OCI-LY1 (cell line): ENCODE data around the gene HPCAL1.

Source experiments
- H2AFZ ChIP-seq: fragments of 200-600 bp; sonication (generic), shearing (Covaris generic); 2 replicates; pipeline ENCODE4 v1.6.0; 2014; ENCODE audit warnings: antibody characterized with exemption, mild to moderate bottlenecking, low read length
- H3F3A ChIP-seq: fragments of 200-600 bp; sonication (generic), shearing (Covaris generic); 2 replicates; pipeline ENCODE4 v1.6.0; 2014; ENCODE audit warnings: mild to moderate bottlenecking, antibody characterized with exemption, low read length, moderate library complexity; ENCODE audit not compliant: insufficient read depth
- H3K27ac ChIP-seq: fragments of 200-600 bp; sonication (generic); 2 replicates; pipeline ENCODE4 v1.5.1; 2014; ENCODE audit warnings: low read length, mixed run types, mild to moderate bottlenecking, low read depth; ENCODE audit not compliant: poor library complexity, severe bottlenecking
- H3K27me3 ChIP-seq: fragments of 200-600 bp; sonication (generic); 2 replicates; pipeline ENCODE4 v1.6.0; 2014; ENCODE audit warnings: antibody characterized with exemption, mild to moderate bottlenecking, low read length, moderate library complexity; ENCODE audit not compliant: insufficient read depth
- H3K36me3 ChIP-seq: fragments of 200-600 bp; sonication (generic); 2 replicates; pipeline ENCODE4 v1.6.1; 2014; ENCODE audit warnings: mild to moderate bottlenecking, antibody characterized with exemption, low read length, moderate library complexity, mixed read lengths; ENCODE audit not compliant: insufficient read depth
- H3K4me1 ChIP-seq: fragments of 200-600 bp; sonication (generic); 2 replicates; pipeline ENCODE4 v1.5.1; 2014; ENCODE audit warnings: mild to moderate bottlenecking, low read length, moderate library complexity; ENCODE audit not compliant: insufficient read depth, severe bottlenecking
- H3K4me2 ChIP-seq: fragments of 200-600 bp; sonication (generic), shearing (Covaris generic); 2 replicates; pipeline ENCODE4 v1.6.1; 2014; ENCODE audit warnings: low read length
- H3K4me3 ChIP-seq: fragments of 200-600 bp; sonication (generic); 2 replicates; pipeline ENCODE4 v1.5.1; 2014; ENCODE audit warnings: low read length, low read depth, mild to moderate bottlenecking, mixed read lengths; ENCODE audit not compliant: poor library complexity, severe bottlenecking
- H3K79me2 ChIP-seq: fragments of 200-600 bp; shearing (Covaris generic); 2 replicates; pipeline ENCODE4 v1.6.1; 2016; ENCODE audit warnings: mixed run types, low read length, mixed read lengths; ENCODE audit not compliant: insufficient read depth
- H3K9ac ChIP-seq: fragments of 200-600 bp; sonication (generic), shearing (Covaris generic); 2 replicates; pipeline ENCODE4 v1.6.1; 2014; ENCODE audit warnings: mild to moderate bottlenecking, low read length, mixed read lengths
- H3K9me2 ChIP-seq: fragments of 200-600 bp; sonication (generic), shearing (Covaris generic); 2 replicates; pipeline ENCODE4 v1.6.1; 2014; ENCODE audit warnings: low read depth, mild to moderate bottlenecking, low read length, mixed read lengths
- H3K9me3 ChIP-seq: fragments of 200-600 bp; shearing (Covaris generic); 2 replicates; pipeline ENCODE4 v1.6.1; 2014; ENCODE audit warnings: low read length, mixed read lengths
- H4K20me1 ChIP-seq: fragments of 200-600 bp; sonication (generic), shearing (Covaris generic); 2 replicates; pipeline ENCODE4 v1.6.0; 2016; ENCODE audit warnings: mild to moderate bottlenecking, low read length; ENCODE audit not compliant: insufficient read depth
- CTCF ChIP-seq: fragments of 200-600 bp; sonication (generic), shearing (Covaris generic); IDR thresholded peaks from 2 replicates; pipeline ENCODE4 v1.5.1; 2017; ENCODE audit warnings: mild to moderate bottlenecking, antibody characterized with exemption, low read length, moderate library complexity, mixed read lengths
- EZH2 ChIP-seq: fragments of 200-600 bp; sonication (generic), shearing (Covaris generic); IDR thresholded peaks from 2 replicates; pipeline ENCODE4 v1.8.0; 2017; ENCODE audit warnings: borderline replicate concordance, mixed run types, mild to moderate bottlenecking, antibody characterized with exemption, low read length, moderate library complexity, mixed read lengths

HPCAL1 gene

GRCh38 chr2:10451819-10452218 is 149.1 kb downstream of the HPCAL1 start:
- H3K4me3 ChIP-seq = no peak overlapping the region
- no peaks in the 10 kb centered on the region for H3F3A ChIP-seq
- no peak overlapping the region for H3K9ac ChIP-seq
- peaks cover 8% of the 10 kb centered on the region for H3K79me2 ChIP-seq
- peaks cover 12% of the 10 kb centered on the region for H3K4me1 ChIP-seq
- H3K9me2 ChIP-seq = no peaks in the 10 kb centered on the region
- H3K36me3 ChIP-seq = peaks cover 6% of the 10 kb centered on the region
- no peaks in the 10 kb centered on the region for H4K20me1 ChIP-seq
- no peak for TF ChIP-seq CTCF
- no peak for TF ChIP-seq EZH2
- no peak overlapping the region for H3K4me2 ChIP-seq
- peaks cover 14% of the 10 kb centered on the region; the same call in 1 of the 2 replicates for H3K27me3 ChIP-seq
- H3K27ac ChIP-seq = no peak overlapping the region
- H3K9me3 ChIP-seq = no peaks in the 10 kb centered on the region
- no peak overlapping the region for H2AFZ ChIP-seq

GRCh38 chr2:10452312-10452711 is 149.6 kb downstream of the HPCAL1 start:
- H3K9ac ChIP-seq = no peak overlapping the region
- H3K36me3 ChIP-seq = peaks cover 3% of the 10 kb centered on the region
- no peak overlapping the region for H3K4me2 ChIP-seq
- peaks cover 12% of the 10 kb centered on the region for H3K4me1 ChIP-seq
- H3K27ac ChIP-seq = no peak overlapping the region
- H3K4me3 ChIP-seq = no peak overlapping the region
- H3K79me2 ChIP-seq = peaks cover 3% of the 10 kb centered on the region
- H2AFZ ChIP-seq = no peak overlapping the region
- no peaks in the 10 kb centered on the region for H4K20me1 ChIP-seq
- no peaks in the 10 kb centered on the region for H3F3A ChIP-seq
- peaks cover 14% of the 10 kb centered on the region; the same call in 1 of the 2 replicates for H3K27me3 ChIP-seq
- H3K9me3 ChIP-seq = no peaks in the 10 kb centered on the region
- TF ChIP-seq CTCF (no peak), EZH2 (no peak)
- no peaks in the 10 kb centered on the region for H3K9me2 ChIP-seq

- no peak overlapping the region for H2AFZ ChIP-seq
- TF ChIP-seq EZH2 (no peak), CTCF (no peak)
- H3K4me3 ChIP-seq = no peak overlapping the region
- H3F3A ChIP-seq = no peaks in the 10 kb centered on the region
- H3K9ac ChIP-seq = no peak overlapping the region
- no peaks in the 10 kb centered on the region for H3K79me2 ChIP-seq
- no peak overlapping the region for H3K27ac ChIP-seq
- H3K27me3 ChIP-seq = peaks cover 14% of the 10 kb centered on the region; the same call in 1 of the 2 replicates
- H3K9me2 ChIP-seq = no peaks in the 10 kb centered on the region
- no peaks in the 10 kb centered on the region for H3K36me3 ChIP-seq
- no peaks in the 10 kb centered on the region for H4K20me1 ChIP-seq
- H3K9me3 ChIP-seq = no peaks in the 10 kb centered on the region
- H3K4me1 ChIP-seq = peaks cover 12% of the 10 kb centered on the region
- H3K4me2 ChIP-seq = no peak overlapping the region
These were observed 150.5 kb downstream of the HPCAL1 start for GRCh38 chr2:10452956-10453904.
